ENCODE results near the gene CRACR2B.

CRACR2B gene

GRCh38 chr11:880447-880846 lies 52.7 kb downstream of the CRACR2B start:
- H3K4me3 ChIP-seq (ENCODE audit: low read depth, low read length) = no peak overlapping the region
- no peak for TF ChIP-seq CTCF (IDR thresholded peaks at IDR 0.05; ENCODE audit: low read depth, low read length)
